HepG2 (cell line): Measurements from ENCODE around the gene NDUFB8. TPM values are rescaled to one million over a fixed set of nuclear protein-coding genes. Genes with fewer than 3 reads are reported as not detected.

Source experiments
- ATAC-seq: fragments of 200-7000 bp; cut with Tn5 transposase; 3 replicates; pipeline ENCODE4 v1.9.1; 2020; ENCODE audit warnings: mild to moderate bottlenecking, moderate library complexity
- BruUV-seq: library from RNA; stranded (reverse); fragments of 400-500 nt; replicated peaks from 2 replicates; lab custom pipeline; 2021; lab: Mats Ljungman, UMichigan
- CTCF ChIA-PET: fragments of 300-600 bp; formaldehyde crosslinking; extraction: SDS; loops from one replicate; lab custom pipeline; 2021; ENCODE audit warnings: low total read pairs, inconsistent platforms, low intra/inter-chr PET ratio; lab: Yijun Ruan, JAX
- POLR2A ChIA-PET: fragments of 350-600 bp; sonication (Branson Sonifier 250); formaldehyde crosslinking; loops from one replicate; lab custom pipeline; 2020; ENCODE audit warnings: antibody characterized with exemption, inconsistent platforms; lab: Yijun Ruan, JAX
- DNase-seq: peaks from one replicate; pipeline ENCODE4 v3.0.0-alpha.2; 2015; ENCODE audit warnings: low spot score
- FAIRE-seq: peaks from 3 replicates; lab custom pipeline; 2011; peaks lifted over from hg19 to GRCh38; lab: Jason Lieb, UNC
- H2AFZ ChIP-seq: one replicate; pipeline ENCODE4 v1.6.1; 2011; ENCODE audit warnings: low read length, inconsistent platforms
- H3K27ac ChIP-seq: fragments of 300-600 bp; 3 replicates; pipeline ENCODE4 v1.8.0; 2011; ENCODE audit warnings: mixed run types, mild to moderate bottlenecking, mixed read lengths, low read length, inconsistent platforms; ENCODE audit not compliant: insufficient read depth; ENCODE audit errors: extremely low read length
- H3K27me3 ChIP-seq, 2 experiments: fragments of 200-600 bp in 1 of 2; 2 replicates in 1 of 2; 3 replicates in 1 of 2; pipeline versions ENCODE4 v1.6.0 to v1.8.0; 2011; ENCODE audit warnings: low read length in 2 of 2, mild to moderate bottlenecking in 2 of 2, moderate library complexity in 2 of 2, inconsistent platforms in 1 of 2; ENCODE audit not compliant: insufficient read depth in 2 of 2, control insufficient read depth in 1 of 2
- H3K36me3 ChIP-seq, 2 experiments: fragments of 200-600 bp in 1 of 2; replicated peaks in 1 of 2; 2 replicates in 1 of 2; 3 replicates in 1 of 2; pipeline versions ENCODE4 v1.5.1 to v1.8.0; 2011; ENCODE audit warnings: low read length in 2 of 2, inconsistent platforms in 1 of 2; ENCODE audit not compliant: insufficient read depth in 2 of 2, control insufficient read depth in 1 of 2
- H3K4me1 ChIP-seq: 2 replicates; pipeline ENCODE4 v1.5.1; 2012; ENCODE audit warnings: low read length, inconsistent platforms; ENCODE audit not compliant: insufficient read depth
- H3K4me2 ChIP-seq: 2 replicates; pipeline ENCODE4 v1.6.0; 2011; ENCODE audit warnings: low read depth, low read length, inconsistent platforms
- H3K4me3 ChIP-seq, 3 experiments: fragments of 200-600 bp in 1 of 3; sonication (generic), shearing (Covaris generic) in 1 of 3; replicated peaks in 1 of 3; 2 replicates each; pipeline ENCODE4 v1.5.1; 2011 to 2016; ENCODE audit warnings: low read length in 3 of 3, inconsistent platforms in 2 of 3, low read depth in 2 of 3, mild to moderate bottlenecking in 2 of 3, control low read depth in 1 of 3, mixed read lengths in 1 of 3; ENCODE audit not compliant: insufficient read depth in 1 of 3
- H3K79me2 ChIP-seq: one replicate; pipeline ENCODE4 v1.6.1; 2011; ENCODE audit warnings: low read length, inconsistent platforms; ENCODE audit not compliant: insufficient read depth
- H3K9ac ChIP-seq: 2 replicates; pipeline ENCODE4 v1.6.0; 2011; ENCODE audit warnings: mild to moderate bottlenecking, low read depth, low read length, inconsistent platforms; ENCODE audit not compliant: insufficient read depth
- H3K9me3 ChIP-seq: 2 replicates; pipeline ENCODE4 v1.5.1; 2012; ENCODE audit warnings: mild to moderate bottlenecking, low read length
- H4K20me1 ChIP-seq: 2 replicates; pipeline ENCODE4 v1.6.0; 2011; ENCODE audit warnings: inconsistent platforms, mild to moderate bottlenecking, low read length, moderate library complexity; ENCODE audit not compliant: insufficient read depth
- ARID4A ChIP-seq: sonication (generic); formaldehyde crosslinking; IDR thresholded peaks from 2 replicates; pipeline ENCODE4 v1.5.0; 2020; ENCODE audit warnings: mild to moderate bottlenecking, missing genetic modification reagents, borderline replicate concordance
- ARNT ChIP-seq: fragments of 450-650 bp; IDR thresholded peaks from 2 replicates; pipeline ENCODE4 v1.6.1; 2017
- HOMEZ ChIP-seq: IDR thresholded peaks from 2 replicates; pipeline ENCODE4 v1.6.1; 2016; ENCODE audit warnings: low read depth
- HOXA9 ChIP-seq: sonication (generic); formaldehyde crosslinking; IDR thresholded peaks from 2 replicates; pipeline ENCODE4 v1.8.1; 2022; ENCODE audit warnings: missing genetic modification reagents, mild to moderate bottlenecking, moderate library complexity, borderline replicate concordance
- KAT7 ChIP-seq: IDR thresholded peaks from 2 replicates; pipeline ENCODE4 v1.6.1; 2018; ENCODE audit warnings: borderline replicate concordance, missing compliant biosample characterization
- NFRKB ChIP-seq: fragments of 450-650 bp; IDR thresholded peaks from 2 replicates; pipeline ENCODE4 v1.6.1; 2017
- POLR2AphosphoS5 ChIP-seq: IDR thresholded peaks from 2 replicates; pipeline ENCODE4 v1.6.1; 2012; ENCODE audit warnings: low read depth, low read length
- POLR2G ChIP-seq: fragments of 200-400 bp; formaldehyde crosslinking; IDR thresholded peaks from 2 replicates; pipeline ENCODE4 v1.6.1; 2018; ENCODE audit warnings: mild to moderate bottlenecking, low read depth, low read length, moderate library complexity
- THRA ChIP-seq: sonication (generic); formaldehyde crosslinking; IDR thresholded peaks from 2 replicates; pipeline ENCODE4 v1.4.0; 2020; ENCODE audit warnings: missing genetic modification reagents, borderline replicate concordance
- YEATS4 ChIP-seq: sonication (generic); formaldehyde crosslinking; IDR thresholded peaks from 2 replicates; pipeline ENCODE4 v1.4.0; 2020; ENCODE audit warnings: missing genetic modification reagents, borderline replicate concordance
- ZNF546 ChIP-seq: sonication (generic); formaldehyde crosslinking; conservative IDR thresholded peaks from 2 replicates; pipeline ENCODE4 v1.8.1; 2023; ENCODE audit warnings: mild to moderate bottlenecking, missing genetic modification reagents
- ZNF552 ChIP-seq: sonication (generic); formaldehyde crosslinking; IDR thresholded peaks from 2 replicates; pipeline ENCODE4 v1.9.0; 2022; ENCODE audit warnings: missing genetic modification reagents, mild to moderate bottlenecking, borderline replicate concordance
- whole genome bisulfite sequencing: methylation state at CpG from one replicate; pipeline ENCODE4 v1.1.6; 2017; ENCODE audit warnings: low lambda C conversion rate; 5-methylcytosine and 5-hydroxymethylcytosine counted together
- in situ Hi-C: cut with HindIII; loops from 2 replicates; pipeline ENCODE4 v1.10.0; 2017; ENCODE audit warnings: low pct_unique_long_range_greater_than_20kb; ENCODE audit not compliant: extremely low pct_ligation_motif_present
- intact Hi-C: fragments of 100-400 bp; cut with micrococcal nuclease; formaldehyde crosslinking; loops from one replicate; pipeline ENCODE4 v1.10.0; 2022; ENCODE audit not compliant: unreplicated experiment
- polyA plus RNA-seq, 8 experiments: library from polyadenylated mRNA; depleted of rRNA in 3 of 8; stranded (reverse) in 7 of 8; unstranded in 1 of 8; fragments of >200 nt; fragmentation: Illumina TruSeq in 4 of 8; extraction: Trizol in 4 of 8; gene quantifications; 2 replicates each; pipeline versions ENCODE4 v1.2.1 to v1.2.3, GENCODE V29; 2011 to 2016; ENCODE audit warnings: low read depth in 4 of 8, missing spikeins in 1 of 8, mixed read lengths in 1 of 8; ENCODE audit not compliant: insufficient read depth in 1 of 8
- total RNA-seq, 5 experiments: library from RNA; depleted of rRNA; stranded (reverse); fragments of >200 nt; fragmentation: Illumina TruSeq; extraction: Trizol; gene quantifications; 2 replicates each; pipeline ENCODE4 v1.2.3, GENCODE V29; 2016; ENCODE audit warnings: low read depth in 1 of 5
- TF ChIP-seq, protein P1 (sequence below): sonication (generic); formaldehyde crosslinking; IDR thresholded peaks from 2 replicates; pipeline ENCODE4 v1.4.0; 2020; ENCODE audit warnings: mild to moderate bottlenecking, missing genetic modification reagents, borderline replicate concordance

NDUFB8 gene
- total and polyA plus RNA-seq, 2 of the 13 experiments (the other 11 are each of a cell fraction or from before 2014, with no cell fraction given): 210 to 216 TPM

DNA sequence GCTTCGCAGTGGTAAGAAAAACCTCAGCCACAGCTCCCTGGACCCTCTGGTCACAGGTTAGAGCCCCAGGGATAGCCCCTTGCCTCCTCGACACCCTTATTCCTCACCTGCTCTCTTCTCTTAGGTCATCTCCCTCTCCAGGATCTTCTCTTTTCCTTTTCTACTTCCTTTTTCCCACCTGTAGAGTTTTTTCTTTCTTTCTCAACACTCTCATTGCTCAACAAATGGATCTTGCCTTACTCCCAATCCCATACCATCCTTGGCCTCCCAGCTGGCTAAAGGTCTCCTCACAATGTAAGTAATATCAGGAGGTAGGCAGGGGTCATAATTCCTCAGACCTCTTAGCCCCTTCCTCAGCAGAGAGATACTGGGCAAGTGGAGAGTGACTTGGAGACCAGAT is 49.7 kb downstream of the NDUFB8 start:
- in situ Hi-C loops: no loop called here
- Histone ChIP-seq H3K4me1 (peaks cover 10% of the 10 kb centered on the region; the same call in 1 of the 2 replicates), H3K4me2 (no peak overlapping the region), H3K36me3 (no peaks in the 10 kb centered on the region), H2AFZ (no peak overlapping the region), H3K9ac (no peak overlapping the region), H3K4me3 (no peak overlapping the region), H3K9me3 (no peaks in the 10 kb centered on the region), H4K20me1 (no peaks in the 10 kb centered on the region), H3K79me2 (no peaks in the 10 kb centered on the region), H3K27ac (no peak overlapping the region), H3K27me3 (peaks cover 2 to 14% of the 10 kb centered on the region in 2 experiments; a peak in 3 of 5 replicates)
- no peak for ATAC-seq
- no peak for DNase-seq
- ChIA-PET CTCF (no interaction called here), POLR2A (no interaction called here)
- WGBS: 0% methylated on average over 1 of the region's 2 CpGs
- no peak for FAIRE-seq
- intact Hi-C loops: loop anchor here (5.0 kb wide), 1 partner anchor 37 kb away; the partner anchor contains the start of gene SEC31B
- TF ChIP-seq ZNF552 (CRISPR knock-in tag): no peak
- no peak for TF ChIP-seq ZNF546 (CRISPR knock-in tag)
- TF ChIP-seq POLR2G: no peak
- no peak for TF ChIP-seq NFRKB
- no peak for TF ChIP-seq POLR2AphosphoS5
- no peak for TF ChIP-seq HOXA9 (CRISPR knock-in tag)
- TF ChIP-seq KAT7 (CRISPR knock-in tag): no peak
- TF ChIP-seq THRA (CRISPR knock-in tag): no peak
- TF ChIP-seq ARNT: no peak
- no peak for TF ChIP-seq HOMEZ (CRISPR knock-in tag)
- no peak for TF ChIP-seq YEATS4 (CRISPR knock-in tag)
- TF ChIP-seq, protein P1, sequence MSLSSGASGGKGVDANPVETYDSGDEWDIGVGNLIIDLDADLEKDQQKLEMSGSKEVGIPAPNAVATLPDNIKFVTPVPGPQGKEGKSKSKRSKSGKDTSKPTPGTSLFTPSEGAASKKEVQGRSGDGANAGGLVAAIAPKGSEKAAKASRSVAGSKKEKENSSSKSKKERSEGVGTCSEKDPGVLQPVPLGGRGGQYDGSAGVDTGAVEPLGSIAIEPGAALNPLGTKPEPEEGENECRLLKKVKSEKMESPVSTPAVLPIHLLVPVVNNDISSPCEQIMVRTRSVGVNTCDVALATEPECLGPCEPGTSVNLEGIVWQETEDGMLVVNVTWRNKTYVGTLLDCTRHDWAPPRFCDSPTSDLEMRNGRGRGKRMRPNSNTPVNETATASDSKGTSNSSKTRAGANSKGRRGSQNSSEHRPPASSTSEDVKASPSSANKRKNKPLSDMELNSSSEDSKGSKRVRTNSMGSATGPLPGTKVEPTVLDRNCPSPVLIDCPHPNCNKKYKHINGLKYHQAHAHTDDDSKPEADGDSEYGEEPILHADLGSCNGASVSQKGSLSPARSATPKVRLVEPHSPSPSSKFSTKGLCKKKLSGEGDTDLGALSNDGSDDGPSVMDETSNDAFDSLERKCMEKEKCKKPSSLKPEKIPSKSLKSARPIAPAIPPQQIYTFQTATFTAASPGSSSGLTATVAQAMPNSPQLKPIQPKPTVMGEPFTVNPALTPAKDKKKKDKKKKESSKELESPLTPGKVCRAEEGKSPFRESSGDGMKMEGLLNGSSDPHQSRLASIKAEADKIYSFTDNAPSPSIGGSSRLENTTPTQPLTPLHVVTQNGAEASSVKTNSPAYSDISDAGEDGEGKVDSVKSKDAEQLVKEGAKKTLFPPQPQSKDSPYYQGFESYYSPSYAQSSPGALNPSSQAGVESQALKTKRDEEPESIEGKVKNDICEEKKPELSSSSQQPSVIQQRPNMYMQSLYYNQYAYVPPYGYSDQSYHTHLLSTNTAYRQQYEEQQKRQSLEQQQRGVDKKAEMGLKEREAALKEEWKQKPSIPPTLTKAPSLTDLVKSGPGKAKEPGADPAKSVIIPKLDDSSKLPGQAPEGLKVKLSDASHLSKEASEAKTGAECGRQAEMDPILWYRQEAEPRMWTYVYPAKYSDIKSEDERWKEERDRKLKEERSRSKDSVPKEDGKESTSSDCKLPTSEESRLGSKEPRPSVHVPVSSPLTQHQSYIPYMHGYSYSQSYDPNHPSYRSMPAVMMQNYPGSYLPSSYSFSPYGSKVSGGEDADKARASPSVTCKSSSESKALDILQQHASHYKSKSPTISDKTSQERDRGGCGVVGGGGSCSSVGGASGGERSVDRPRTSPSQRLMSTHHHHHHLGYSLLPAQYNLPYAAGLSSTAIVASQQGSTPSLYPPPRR (CRISPR knock-in tag): no peak
- TF ChIP-seq ARID4A (CRISPR knock-in tag): no peak
- BruUV-seq: no TSS peak
